T-helper 22 cell (primary cell): ENCODE measurements around the gene HS6ST1.

Experiments
- DNase-seq: peaks from one replicate; pipeline ENCODE4 v3.0.0-alpha.2; 2020; ENCODE audit warnings: low read depth

Gene HS6ST1

DNA sequence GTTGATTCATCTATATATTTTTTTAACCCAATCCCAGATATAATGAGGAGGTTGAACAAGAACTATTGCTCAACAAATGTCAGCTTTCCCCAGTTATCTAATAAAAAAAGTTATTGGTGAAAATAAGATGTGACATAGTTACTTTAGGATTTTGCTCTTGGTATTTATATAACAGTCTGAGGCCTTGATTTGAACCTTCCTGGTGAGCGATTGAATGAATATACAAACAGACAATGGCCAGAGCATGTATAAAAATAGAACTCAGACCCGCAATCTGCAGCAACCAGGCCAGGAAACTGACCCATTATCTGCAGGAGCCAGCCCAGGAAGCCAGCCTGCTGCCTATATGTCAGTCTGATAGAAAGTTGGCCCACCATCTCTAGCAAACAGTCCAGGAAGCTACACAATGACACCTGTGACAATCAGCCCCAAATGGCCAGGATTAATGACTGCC is 81.6 kb downstream of the HS6ST1 start:
- no peak for DNase-seq

DNA sequence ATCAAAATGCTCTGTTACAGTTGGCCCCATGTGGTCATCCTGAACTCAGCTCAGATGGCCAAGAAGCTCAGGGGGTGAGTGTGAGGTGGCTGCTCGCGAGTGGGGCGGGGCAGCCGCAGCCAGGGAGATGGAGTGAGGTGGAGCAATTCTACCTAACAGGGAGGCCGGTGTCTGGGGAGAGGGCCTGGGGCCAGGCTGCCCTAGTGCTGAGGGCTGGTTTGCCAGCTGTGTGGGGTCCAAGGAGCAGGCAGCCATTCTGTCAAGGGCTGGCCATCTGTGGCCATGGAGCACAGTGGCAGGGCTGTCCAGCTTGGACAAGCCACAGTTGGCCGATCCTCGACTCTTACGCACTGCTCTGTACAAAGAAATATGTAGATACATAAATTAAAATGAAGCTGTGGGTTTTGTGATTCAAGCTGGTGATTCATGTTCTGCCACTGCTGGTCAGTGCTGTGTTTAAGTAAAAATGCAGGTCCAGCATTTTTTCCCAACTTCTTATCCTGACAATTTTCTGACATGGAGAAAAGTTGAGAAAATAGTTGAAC is 82.1 kb downstream of the HS6ST1 start:
- no peak for DNase-seq

DNA sequence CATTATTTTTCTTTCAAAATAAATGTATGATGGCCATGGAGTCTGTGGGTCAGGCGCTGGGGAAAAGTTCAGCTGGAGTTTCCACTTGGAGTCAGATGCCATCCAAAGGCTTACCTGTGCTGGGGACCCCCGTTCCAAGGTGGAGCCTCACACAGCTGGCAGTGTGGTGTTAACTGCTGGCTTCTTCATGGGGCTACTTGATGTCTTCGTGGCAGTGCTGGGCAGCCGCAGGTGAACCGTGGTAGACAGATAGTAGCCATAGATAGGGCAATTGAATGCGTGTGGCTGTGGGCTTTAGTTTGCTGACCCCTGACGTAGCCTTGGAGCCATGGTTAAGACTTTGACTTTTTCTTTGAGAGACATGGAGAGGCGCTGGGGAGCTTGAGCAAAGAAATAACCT is 83.1 kb downstream of the HS6ST1 start:
- DNase-seq, result no peak

DNA sequence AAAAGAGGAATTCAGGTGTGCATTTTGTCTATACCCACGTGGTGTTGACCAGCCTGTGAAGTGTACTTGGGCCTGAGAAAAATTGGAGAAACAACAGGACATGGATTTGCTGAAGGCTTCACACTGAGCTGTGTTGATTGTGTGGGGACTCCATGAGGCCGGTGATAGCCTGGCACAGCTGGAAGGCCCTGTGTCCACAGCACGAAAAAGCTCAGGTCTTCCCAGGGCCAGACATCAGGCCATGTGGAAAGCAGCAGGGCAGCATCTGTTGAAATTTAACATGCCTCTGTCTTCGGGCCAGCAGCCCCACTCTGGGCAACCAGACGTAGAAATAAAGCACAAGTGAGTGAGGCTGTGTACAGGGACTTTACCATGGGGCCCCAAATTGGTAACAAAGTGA is 84.1 kb downstream of the HS6ST1 start:
- DNase-seq, result no peak

DNA sequence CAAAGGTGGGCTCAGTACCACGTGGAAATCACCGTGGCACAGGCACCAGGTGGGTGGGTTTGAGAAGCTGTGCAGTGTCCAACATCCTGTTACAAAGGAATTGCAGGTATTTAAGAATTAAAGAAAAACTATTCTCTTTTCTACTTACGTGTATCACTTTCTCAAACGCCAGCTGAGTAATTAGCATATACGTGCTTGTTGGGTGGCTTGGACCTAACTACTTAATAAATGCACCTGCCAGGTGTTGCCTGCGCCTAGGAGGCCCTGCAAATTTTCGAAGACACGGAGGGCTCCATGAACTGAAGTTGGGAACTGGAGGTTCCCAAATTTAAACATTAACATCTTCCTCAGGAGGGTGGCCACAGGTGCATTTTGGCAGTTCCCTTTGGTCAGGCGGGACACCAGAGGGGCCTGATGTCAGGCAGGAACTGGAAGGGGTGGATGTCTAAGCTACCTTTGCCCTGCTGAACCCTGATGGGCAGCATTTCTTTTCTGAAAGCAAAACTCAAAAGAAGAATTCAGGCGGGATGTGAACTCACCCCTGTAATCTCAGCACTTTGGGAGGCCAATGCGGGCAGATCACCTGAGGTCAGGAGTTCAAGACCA is 84.8 kb downstream of the HS6ST1 start:
- no peak for DNase-seq

DNA sequence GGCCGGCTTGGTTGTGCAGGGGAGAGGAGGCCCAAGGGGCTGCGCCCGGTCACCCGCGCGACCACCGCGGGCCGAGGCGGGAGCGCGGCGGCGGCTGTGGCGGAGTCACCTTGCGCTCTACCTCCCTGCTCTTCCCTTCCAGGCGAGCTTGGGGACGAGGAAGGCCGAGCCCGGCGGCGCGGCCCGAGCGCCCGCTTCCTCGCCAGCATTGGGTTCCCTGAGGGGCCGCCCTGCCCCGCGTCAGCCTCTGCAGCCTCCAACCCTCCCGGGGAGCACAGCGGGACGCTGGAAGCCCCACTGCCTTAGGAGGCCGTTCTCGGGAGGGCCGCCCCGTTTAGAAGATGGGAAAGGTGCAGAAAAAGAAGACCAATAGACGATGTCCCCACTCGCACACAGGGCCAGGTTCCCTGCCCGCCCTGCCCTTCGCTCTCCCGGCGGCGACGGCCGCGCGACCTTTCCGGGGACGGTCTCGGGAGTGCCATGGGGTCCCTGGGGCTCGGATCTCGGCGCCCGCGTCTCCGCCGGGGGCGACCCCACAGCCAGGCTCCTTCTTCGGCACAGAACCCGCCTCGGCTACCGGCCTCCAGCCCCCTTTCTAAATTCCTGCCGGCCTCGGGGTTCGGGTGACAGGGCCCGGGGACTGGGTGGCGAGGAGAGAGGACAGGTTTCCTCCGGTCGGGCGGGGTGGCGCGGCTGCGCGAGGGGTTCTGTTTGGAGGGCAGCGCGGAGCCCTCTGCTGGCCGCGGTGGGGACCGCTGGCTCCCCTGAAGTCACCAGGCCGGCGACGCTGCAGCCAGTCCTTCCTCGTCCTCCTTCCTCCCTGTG is 85.5 kb downstream of the HS6ST1 start:
- peak; percentile 52 for DNase-seq

DNA sequence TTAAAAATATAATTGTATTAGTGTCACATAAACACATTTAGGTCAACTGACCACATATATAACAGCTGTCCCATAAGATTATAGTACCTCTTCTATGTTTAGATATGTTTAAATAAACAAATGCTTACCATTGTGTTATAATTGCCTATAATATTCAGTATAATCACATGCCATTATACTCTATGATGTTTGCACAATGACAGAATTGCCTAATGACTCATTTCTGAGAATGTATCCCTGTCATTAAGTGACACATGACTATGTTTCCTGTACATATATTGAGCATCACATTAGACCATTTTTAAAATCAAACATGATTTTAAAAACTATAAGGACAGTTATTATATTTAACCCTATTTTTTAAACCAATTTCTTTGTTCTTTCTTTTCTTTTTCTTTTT is 89.8 kb downstream of the HS6ST1 start:
- no peak for DNase-seq

DNA sequence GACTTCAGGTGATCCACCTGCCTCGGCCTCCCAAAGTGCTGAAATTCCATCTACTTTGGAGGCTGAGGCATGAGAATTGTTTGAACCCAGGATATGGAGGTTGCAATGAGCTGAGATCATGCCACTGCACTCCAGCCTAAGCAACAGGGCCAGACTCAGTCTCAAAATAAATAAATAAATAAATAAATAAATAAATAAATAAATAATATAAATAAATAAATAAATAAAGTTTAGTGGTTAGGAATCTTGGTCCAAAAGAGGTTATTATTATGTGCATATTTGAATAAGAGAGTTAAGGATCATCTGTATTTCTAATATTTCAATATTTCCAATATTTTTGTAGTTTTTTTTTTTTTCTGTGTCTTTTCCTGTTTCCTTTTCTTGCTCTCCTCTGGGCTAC is 90.8 kb downstream of the HS6ST1 start:
- DNase-seq, result no peak

DNA sequence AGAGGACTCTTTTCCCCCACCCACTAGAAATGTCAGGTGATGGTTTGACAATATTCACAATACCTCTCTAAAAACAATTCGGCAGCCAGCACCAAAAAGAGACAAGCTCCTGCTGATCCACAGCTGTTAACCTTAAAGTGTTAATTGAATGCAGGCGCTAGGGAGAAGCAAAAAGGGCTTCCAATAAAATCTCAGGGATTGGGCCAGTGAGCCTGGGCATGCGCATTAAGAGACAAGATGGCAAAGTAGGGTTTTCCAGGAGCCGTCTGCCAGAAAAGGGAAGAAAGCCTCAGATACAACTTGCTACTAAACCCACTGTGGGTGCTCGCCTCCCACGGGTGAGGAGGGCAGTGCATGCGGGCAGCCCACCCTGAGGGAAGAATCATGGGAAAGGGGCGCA is 98.8 kb downstream of the HS6ST1 start:
- no peak for DNase-seq

DNA sequence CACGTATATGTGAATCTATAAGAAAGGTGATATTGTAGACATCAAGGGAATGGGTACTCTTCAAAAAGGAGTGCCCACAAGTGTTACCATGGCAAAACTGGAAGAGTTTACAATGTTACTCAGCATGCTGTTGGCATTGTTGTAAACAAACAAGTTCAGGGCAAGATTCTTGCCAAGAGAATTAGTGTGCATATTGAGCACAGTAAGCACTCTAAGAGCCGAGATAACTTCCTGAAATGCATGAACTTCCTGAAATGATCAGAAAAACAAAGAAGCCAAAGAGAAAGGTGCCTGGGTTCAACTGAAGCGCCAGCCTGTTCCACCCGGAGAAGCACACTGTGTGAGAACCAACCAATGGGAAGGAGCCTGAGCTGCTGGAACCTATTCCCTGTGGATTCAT is 101.0 kb downstream of the HS6ST1 start:
- DNase-seq, result no peak

DNA sequence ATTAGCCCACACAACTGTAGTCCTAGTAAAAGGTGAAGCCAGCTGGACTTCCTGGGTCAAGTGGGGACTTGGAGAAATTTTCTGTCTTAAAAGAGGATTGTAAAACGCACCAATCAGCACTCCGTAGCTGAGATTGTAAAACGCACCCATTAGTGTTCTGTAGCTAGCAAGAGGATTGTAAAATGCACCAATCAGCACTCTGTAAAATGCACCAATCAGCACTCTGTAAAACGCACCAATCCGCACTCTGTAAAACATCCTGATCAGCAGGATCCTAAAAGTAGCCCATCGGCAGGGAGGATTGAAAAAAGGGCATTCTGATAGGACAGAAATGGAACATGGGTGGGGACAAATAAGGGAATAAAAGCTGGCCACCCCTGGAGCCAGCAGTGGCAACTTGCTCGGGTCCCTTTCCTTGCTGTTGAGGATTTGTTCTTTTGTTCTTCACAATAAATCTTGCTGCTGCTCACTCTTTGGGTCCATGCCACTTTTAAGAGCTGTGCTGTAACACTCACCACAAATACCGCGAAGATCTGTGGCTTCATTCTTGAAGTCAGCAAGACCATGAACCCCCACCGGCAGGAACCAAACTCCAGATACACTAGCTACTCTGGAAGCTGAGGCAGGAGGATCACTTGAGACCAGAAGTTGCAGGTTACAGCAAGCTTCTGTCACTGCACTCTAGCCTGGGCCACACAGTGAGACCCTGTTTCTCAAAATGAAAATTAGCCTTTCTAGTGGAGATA is 102.6 kb downstream of the HS6ST1 start:
- DNase-seq, result no peak
